SK-N-SH (cell line): ENCODE measurements around the gene DCLRE1A. TPM values are rescaled to one million over a fixed set of nuclear protein-coding genes. Genes with fewer than 3 reads are reported as not detected.

ENCODE experiments used
- CTCF ChIA-PET: fragments of 300-600, 350-600 bp; formaldehyde crosslinking; extraction: SDS; loops from one replicate; lab custom pipeline; 2021; lab: Yijun Ruan, JAX
- POLR2A ChIA-PET: fragments of 350-600 bp; sonication (Branson Sonifier 250); formaldehyde crosslinking; extraction: SDS; loops from one replicate; lab custom pipeline; 2020; ENCODE audit warnings: antibody characterized with exemption, inconsistent platforms; lab: Yijun Ruan, JAX
- DNase-seq: peaks from one replicate; pipeline ENCODE4 v3.0.0; 2012
- H2AFZ ChIP-seq: fragments of 200-600 bp; sonication (generic); 2 replicates; pipeline ENCODE4 v1.8.1; 2016; ENCODE audit warnings: antibody characterized with exemption, mild to moderate bottlenecking, low read depth
- H3F3A ChIP-seq: fragments of 200-600 bp; sonication (generic); replicated peaks from 2 replicates; pipeline ENCODE3; 2016; ENCODE audit warnings: antibody characterized with exemption, mild to moderate bottlenecking; ENCODE audit not compliant: insufficient read depth
- H3K27ac ChIP-seq, 2 experiments: fragments of 200-500 bp in 1 of 2; fragments of 200-600 bp in 1 of 2; sonication (Bioruptor generic) in 1 of 2; sonication (generic), shearing (Covaris generic) in 1 of 2; 2 replicates each; pipeline versions ENCODE4 v1.5.1 to v1.6.1; 2014 to 2016; ENCODE audit warnings: low read depth in 2 of 2, inconsistent platforms in 1 of 2, low read length in 1 of 2, mild to moderate bottlenecking in 1 of 2, mixed read lengths in 1 of 2
- H3K27me3 ChIP-seq: fragments of 200-600 bp; sonication (generic), shearing (Covaris generic); 2 replicates; pipeline ENCODE4 v1.6.1; 2016; ENCODE audit warnings: mixed run types; ENCODE audit not compliant: insufficient read depth
- H3K36me3 ChIP-seq, 2 experiments: fragments of 200-500 bp in 1 of 2; fragments of 200-600 bp in 1 of 2; sonication (Bioruptor generic) in 1 of 2; sonication (generic) in 1 of 2; replicated peaks in 1 of 2; 2 replicates each; pipeline versions ENCODE3 to v1.5.1; 2014 to 2016; ENCODE audit warnings: low read length in 1 of 2, mild to moderate bottlenecking in 1 of 2; ENCODE audit not compliant: insufficient read depth in 2 of 2, control insufficient read depth in 1 of 2
- H3K4me1 ChIP-seq, 2 experiments: fragments of 200-500 bp in 1 of 2; fragments of 200-600 bp in 1 of 2; sonication (Bioruptor generic) in 1 of 2; sonication (generic), shearing (Covaris generic) in 1 of 2; 2 replicates each; pipeline versions ENCODE4 v1.5.1 to v1.6.1; 2014 to 2016; ENCODE audit warnings: low read depth in 1 of 2, low read length in 1 of 2, mixed run types in 1 of 2; ENCODE audit not compliant: insufficient read depth in 2 of 2, control insufficient read depth in 1 of 2
- H3K4me2 ChIP-seq: fragments of 200-600 bp; sonication (generic), shearing (Covaris generic); 2 replicates; pipeline ENCODE4 v1.6.1; 2017; ENCODE audit warnings: mixed run types
- H3K4me3 ChIP-seq, 2 experiments: fragments of 200-500 bp in 1 of 2; fragments of 200-600 bp in 1 of 2; sonication (Bioruptor generic) in 1 of 2; sonication (generic), shearing (Covaris generic) in 1 of 2; 2 replicates each; pipeline versions ENCODE4 v1.5.1 to v1.8.1; 2014 to 2016; ENCODE audit warnings: low read depth in 2 of 2, inconsistent platforms in 1 of 2, low read length in 1 of 2, mild to moderate bottlenecking in 1 of 2, mixed read lengths in 1 of 2, moderate library complexity in 1 of 2
- H3K79me2 ChIP-seq: fragments of 200-600 bp; sonication (generic); 2 replicates; pipeline ENCODE4 v1.8.1; 2017; ENCODE audit warnings: mild to moderate bottlenecking; ENCODE audit not compliant: insufficient read depth
- H3K9ac ChIP-seq: fragments of 200-600 bp; sonication (generic); 2 replicates; pipeline ENCODE4 v1.6.1; 2017; ENCODE audit warnings: mixed run types
- H3K9me2 ChIP-seq: fragments of 200-600 bp; sonication (generic); 2 replicates; pipeline ENCODE4 v1.6.1; 2017; ENCODE audit warnings: mixed run types
- H3K9me3 ChIP-seq: fragments of 200-600 bp; sonication (generic); 2 replicates; pipeline ENCODE4 v1.6.1; 2017; ENCODE audit warnings: mixed run types, mild to moderate bottlenecking, moderate library complexity
- H4K20me1 ChIP-seq: fragments of 200-600 bp; sonication (generic); 2 replicates; pipeline ENCODE4 v1.6.1; 2017; ENCODE audit warnings: mild to moderate bottlenecking, mixed run types; ENCODE audit not compliant: insufficient read depth
- CHD2 ChIP-seq: fragments of 150-350 bp; IDR thresholded peaks from 2 replicates; pipeline ENCODE4 v1.6.1; 2018; ENCODE audit warnings: low read length; ENCODE audit not compliant: partially characterized antibody
- EZH2phosphoT487 ChIP-seq: fragments of 200-600 bp; sonication (generic); IDR thresholded peaks from 2 replicates; pipeline ENCODE4 v1.6.1; 2017; ENCODE audit warnings: low read depth, mixed run types, mild to moderate bottlenecking, antibody characterized with exemption, moderate library complexity, borderline replicate concordance
- FOSL2 ChIP-seq: IDR thresholded peaks from 2 replicates; pipeline ENCODE4 v1.4.0; 2012; ENCODE audit warnings: low read depth, mild to moderate bottlenecking, moderate library complexity, borderline replicate concordance
- FOXM1 ChIP-seq: IDR thresholded peaks from 2 replicates; pipeline ENCODE4 v1.4.0; 2012; ENCODE audit warnings: low read depth, mild to moderate bottlenecking
- JUND ChIP-seq: IDR thresholded peaks from 2 replicates; pipeline ENCODE4 v1.4.0; 2012
- NFIC ChIP-seq: IDR thresholded peaks from 2 replicates; pipeline ENCODE4 v1.4.0; 2012; ENCODE audit warnings: borderline replicate concordance
- TCF12 ChIP-seq: IDR thresholded peaks from 2 replicates; pipeline ENCODE4 v1.4.0; 2012
- YY1 ChIP-seq: IDR thresholded peaks from 2 replicates; pipeline ENCODE4 v1.4.0; 2012; ENCODE audit warnings: low read depth, mild to moderate bottlenecking
- WGBS: methylation state at CpG from one replicate; pipeline ENCODE4 v1.1.6; 2017; ENCODE audit warnings: low lambda C conversion rate; 5-methylcytosine and 5-hydroxymethylcytosine counted together
- polyA plus RNA-seq, 3 experiments: library from polyadenylated mRNA; depleted of rRNA; stranded (reverse); fragments of >200 nt; gene quantifications; 2 replicates each; pipeline ENCODE4 v1.2.3, GENCODE V29; 2012
- small RNA-seq, 7 experiments: library from RNA; depleted of rRNA; stranded (forward); fragments of <200 nt; gene quantifications; one replicate each; pipeline ENCODE3, GENCODE V24; 2012
- TF ChIP-seq, protein P1 (sequence below): IDR thresholded peaks from 2 replicates; pipeline ENCODE4 v1.6.1; 2012; ENCODE audit warnings: mild to moderate bottlenecking, low read depth, low read length, moderate library complexity
- TF ChIP-seq, protein P2 (sequence below): fragments of 150-350 bp; IDR thresholded peaks from 2 replicates; pipeline ENCODE4 v1.6.1; 2016; ENCODE audit warnings: mild to moderate bottlenecking, low read depth, low read length
- TF ChIP-seq, protein P3 (sequence below): IDR thresholded peaks from 2 replicates; pipeline ENCODE4 v1.4.0; 2012; ENCODE audit warnings: low read depth

Gene DCLRE1A
- polyA plus RNA-seq, 1 of the 3 experiments (the other 2 are of a cell fraction) = 2.6 TPM

DNA sequence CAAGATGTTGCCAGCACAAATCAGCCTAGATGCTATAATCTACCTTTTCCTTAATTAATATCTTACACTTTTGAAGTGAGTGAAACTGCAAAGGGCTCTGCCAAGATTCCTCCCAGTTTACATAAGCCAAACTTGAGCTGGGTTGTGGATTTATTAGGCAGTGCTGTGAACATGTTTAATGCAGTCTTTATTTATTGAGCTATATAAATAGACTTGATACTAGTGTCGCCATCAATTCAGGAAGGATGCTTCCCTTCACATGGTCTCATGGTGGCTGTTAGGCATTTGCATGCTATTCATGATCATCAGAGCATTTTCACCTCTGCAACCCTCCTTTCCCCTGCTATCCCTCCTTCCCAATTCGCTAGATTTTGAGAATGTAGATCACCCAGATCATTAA is 62.2 kb downstream of the DCLRE1A start (continued):
- TF ChIP-seq, protein P1, sequence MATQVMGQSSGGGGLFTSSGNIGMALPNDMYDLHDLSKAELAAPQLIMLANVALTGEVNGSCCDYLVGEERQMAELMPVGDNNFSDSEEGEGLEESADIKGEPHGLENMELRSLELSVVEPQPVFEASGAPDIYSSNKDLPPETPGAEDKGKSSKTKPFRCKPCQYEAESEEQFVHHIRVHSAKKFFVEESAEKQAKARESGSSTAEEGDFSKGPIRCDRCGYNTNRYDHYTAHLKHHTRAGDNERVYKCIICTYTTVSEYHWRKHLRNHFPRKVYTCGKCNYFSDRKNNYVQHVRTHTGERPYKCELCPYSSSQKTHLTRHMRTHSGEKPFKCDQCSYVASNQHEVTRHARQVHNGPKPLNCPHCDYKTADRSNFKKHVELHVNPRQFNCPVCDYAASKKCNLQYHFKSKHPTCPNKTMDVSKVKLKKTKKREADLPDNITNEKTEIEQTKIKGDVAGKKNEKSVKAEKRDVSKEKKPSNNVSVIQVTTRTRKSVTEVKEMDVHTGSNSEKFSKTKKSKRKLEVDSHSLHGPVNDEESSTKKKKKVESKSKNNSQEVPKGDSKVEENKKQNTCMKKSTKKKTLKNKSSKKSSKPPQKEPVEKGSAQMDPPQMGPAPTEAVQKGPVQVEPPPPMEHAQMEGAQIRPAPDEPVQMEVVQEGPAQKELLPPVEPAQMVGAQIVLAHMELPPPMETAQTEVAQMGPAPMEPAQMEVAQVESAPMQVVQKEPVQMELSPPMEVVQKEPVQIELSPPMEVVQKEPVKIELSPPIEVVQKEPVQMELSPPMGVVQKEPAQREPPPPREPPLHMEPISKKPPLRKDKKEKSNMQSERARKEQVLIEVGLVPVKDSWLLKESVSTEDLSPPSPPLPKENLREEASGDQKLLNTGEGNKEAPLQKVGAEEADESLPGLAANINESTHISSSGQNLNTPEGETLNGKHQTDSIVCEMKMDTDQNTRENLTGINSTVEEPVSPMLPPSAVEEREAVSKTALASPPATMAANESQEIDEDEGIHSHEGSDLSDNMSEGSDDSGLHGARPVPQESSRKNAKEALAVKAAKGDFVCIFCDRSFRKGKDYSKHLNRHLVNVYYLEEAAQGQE = no peak
- TF ChIP-seq FOXM1 = no peak
- TF ChIP-seq, protein P2, sequence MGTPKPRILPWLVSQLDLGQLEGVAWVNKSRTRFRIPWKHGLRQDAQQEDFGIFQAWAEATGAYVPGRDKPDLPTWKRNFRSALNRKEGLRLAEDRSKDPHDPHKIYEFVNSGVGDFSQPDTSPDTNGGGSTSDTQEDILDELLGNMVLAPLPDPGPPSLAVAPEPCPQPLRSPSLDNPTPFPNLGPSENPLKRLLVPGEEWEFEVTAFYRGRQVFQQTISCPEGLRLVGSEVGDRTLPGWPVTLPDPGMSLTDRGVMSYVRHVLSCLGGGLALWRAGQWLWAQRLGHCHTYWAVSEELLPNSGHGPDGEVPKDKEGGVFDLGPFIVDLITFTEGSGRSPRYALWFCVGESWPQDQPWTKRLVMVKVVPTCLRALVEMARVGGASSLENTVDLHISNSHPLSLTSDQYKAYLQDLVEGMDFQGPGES = no peak
- no peak for TF ChIP-seq EZH2phosphoT487
- TF ChIP-seq CHD2 = no peak
- TF ChIP-seq, protein P3, sequence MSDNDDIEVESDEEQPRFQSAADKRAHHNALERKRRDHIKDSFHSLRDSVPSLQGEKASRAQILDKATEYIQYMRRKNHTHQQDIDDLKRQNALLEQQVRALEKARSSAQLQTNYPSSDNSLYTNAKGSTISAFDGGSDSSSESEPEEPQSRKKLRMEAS = no peak

DNA sequence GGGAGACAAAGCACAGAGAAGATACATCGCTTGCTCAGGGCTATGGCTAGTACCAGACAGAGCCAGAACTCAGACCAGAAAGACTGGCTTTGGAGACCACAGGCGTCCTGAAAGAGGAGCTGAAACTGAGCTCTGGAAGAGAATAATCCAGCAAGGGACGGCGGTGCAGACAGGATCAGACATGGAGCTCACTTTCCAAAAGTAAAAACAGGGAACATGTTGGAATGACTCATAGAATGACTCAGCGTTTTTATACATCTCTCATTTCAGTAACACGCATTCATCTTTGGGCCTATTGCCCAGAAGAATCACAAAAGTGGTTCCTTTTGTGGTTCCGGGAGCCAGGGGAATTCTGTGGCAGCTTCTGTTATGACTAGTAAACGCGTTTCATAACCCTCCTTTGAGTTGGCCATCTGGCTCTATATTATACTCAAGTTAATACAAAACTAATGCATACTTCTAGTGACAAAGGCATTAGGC is 65.2 kb downstream of the DCLRE1A start:
- no peak overlapping the region for H3K9ac ChIP-seq
- POLR2A ChIA-PET = no interaction called here
- CTCF ChIA-PET = interaction anchor here (1.0 to 2.6 kb wide), 3 partner anchors 11 to 314 kb away, joined by 3 to 9 read pairs (median 6); no protein-coding TSS in a partner anchor
- no peaks in the 10 kb centered on the region for H3K79me2 ChIP-seq
- peak overlapping the region; percentile 38; the same call in 1 of the 2 replicates for H3K4me2 ChIP-seq
- H3K36me3 ChIP-seq = no peaks in the 10 kb centered on the region
- TF ChIP-seq YY1 (no peak), TCF12 (peak; percentile 69), FOSL2 (peak; percentile 92), NFIC (peak; percentile 73), JUND (peak; percentile 87)
- no peaks in the 10 kb centered on the region for H3K9me2 ChIP-seq
- DNase-seq = no peak
- H3K27me3 ChIP-seq = no peaks in the 10 kb centered on the region
- peak overlapping the region; percentile 19 to 26; a peak in 2 of 4 replicates for H3K27ac ChIP-seq
- WGBS = 36% methylated on average over 9 of the region's 9 CpGs
- H4K20me1 ChIP-seq = no peaks in the 10 kb centered on the region
- H2AFZ ChIP-seq = peak overlapping the region; percentile 71
- no peaks in the 10 kb centered on the region; a peak in 2 of 4 replicates for H3K4me1 ChIP-seq
- H3K9me3 ChIP-seq = no peaks in the 10 kb centered on the region
- peaks cover 11% of the 10 kb centered on the region for H3F3A ChIP-seq
- no peak overlapping the region for H3K4me3 ChIP-seq

Small RNA genes within 50 kb of the gene (small RNA-seq; reads per million reads assigned to genes)
- 0 reads per million in 7 experiments for gene RF00560

Other genes starting within 250 kb of the DCLRE1A start
- not detected in 2 replicates for gene NRAP, start 190.0 kb downstream of the DCLRE1A start, polyA plus RNA-seq (2012; rRNA removed)
- gene CASP7, start 174.2 kb downstream of the DCLRE1A start, polyA plus RNA-seq (2012; rRNA removed) = 13.6 and 15.1 TPM in 2 replicates
- not detected in 2 replicates for gene PLEKHS1, start 102.4 kb downstream of the DCLRE1A start, polyA plus RNA-seq (2012; rRNA removed)
- gene NHLRC2, start 579 bp upstream of the DCLRE1A start, polyA plus RNA-seq (2012; rRNA removed) = 2.8 and 3.4 TPM in 2 replicates
- gene ADRB1, start 189.8 kb upstream of the DCLRE1A start, polyA plus RNA-seq (2012; rRNA removed) = not detected in 2 replicates